SKM-1 (cell line): ENCODE measurements around the gene LRFN3.
"Not testable (repeated sequence)": the region's sequence is repeated elsewhere in the genome, so short reads cannot be mapped to it uniquely, and the experiment has no call there.

Experiments
- DNase-seq: peaks from one replicate; lab custom pipeline; 2025; ENCODE audit not compliant: unreplicated experiment; lab: John Stamatoyannopoulos, UW

LRFN3 gene

GRCh38 chr19:35938282-35939224 lies 2.4 kb downstream of the LRFN3 start:
- DNase-seq: no peak

GRCh38 chr19:35939307-35940077 lies 3.3 kb downstream of the LRFN3 start:
- no peak for DNase-seq

- DNase-seq: no peak
Observed at GRCh38 chr19:35940078-35940775, 4.1 kb downstream of the LRFN3 start.

GRCh38 chr19:35940839-35941238 lies 4.7 kb downstream of the LRFN3 start:
- DNase-seq: no peak

GRCh38 chr19:35942235-35942634 lies 6.1 kb downstream of the LRFN3 start:
- DNase-seq: no peak

- no peak for DNase-seq
Observed at GRCh38 chr19:35943321-35944301, 7.4 kb downstream of the LRFN3 start.

- no peak for DNase-seq
Observed at GRCh38 chr19:35944556-35944955, 8.4 kb downstream of the LRFN3 start.

GRCh38 chr19:35945121-35945790 lies 9.1 kb downstream of the LRFN3 start:
- DNase-seq: no peak

- DNase-seq: no peak
Observed at GRCh38 chr19:35946203-35946602, 10.0 kb downstream of the LRFN3 start.

GRCh38 chr19:35949131-35949530 lies 13.0 kb downstream of the LRFN3 start:
- no peak for DNase-seq

- DNase-seq: no peak
Observed at GRCh38 chr19:35955881-35956634, 19.9 kb downstream of the LRFN3 start.

- DNase-seq: not testable (repeated sequence)
Observed at GRCh38 chr19:35957411-35957810, 21.2 kb downstream of the LRFN3 start.

- no peak for DNase-seq
Observed at GRCh38 chr19:35958660-35959039, 22.5 kb downstream of the LRFN3 start.

- DNase-seq: no peak
Observed at GRCh38 chr19:35959040-35959967, 23.1 kb downstream of the LRFN3 start.

- DNase-seq: no peak
Observed at GRCh38 chr19:35959968-35960320, 23.8 kb downstream of the LRFN3 start.

GRCh38 chr19:35960432-35960972 lies 24.3 kb downstream of the LRFN3 start:
- no peak for DNase-seq

- no peak for DNase-seq
Observed at GRCh38 chr19:35963514-35963913, 27.3 kb downstream of the LRFN3 start.

GRCh38 chr19:35966771-35967170 lies 30.6 kb downstream of the LRFN3 start:
- DNase-seq: no peak
